ENCODE data around the gene ATP8B1.

- TF ChIP-seq CTCF (IDR thresholded peaks at IDR 0.05) = no peak
- TF ChIP-seq POLR2A (IDR thresholded peaks at IDR 0.05) = no peak
Measured at GRCh38 chr18:57809190-57809589, 6.1 kb upstream of the ATP8B1 start.
